ENCODE results near the gene VPS45. TPM values are rescaled to one million over a fixed set of nuclear protein-coding genes. Genes with fewer than 3 reads are reported as not detected.

Gene VPS45
- total and polyA plus RNA-seq, 4 donors, result 7.7 to 24.2 (median 14.1) TPM

GRCh38 chr1:150060260-150060659 lies 7.3 kb upstream of the VPS45 start:
- no peak overlapping the region for H3K4me3 ChIP-seq (ENCODE audit: low read depth in 1 of 3, low read length in 3 of 3)
- no peak for DNase-seq (ENCODE audit: low spot score)
- H3K9ac ChIP-seq (ENCODE audit: low read depth in 1 of 2, low read length in 2 of 2), result no peak overlapping the region
- H3K27me3 ChIP-seq (ENCODE audit: control insufficient read depth in 4 of 4, insufficient read depth in 4 of 4, low read length in 3 of 4), result no peaks in the 10 kb centered on the region
- H3K36me3 ChIP-seq (ENCODE audit: control insufficient read depth in 4 of 4, insufficient read depth in 3 of 4, low read depth in 1 of 4, low read length in 3 of 4), result no peaks in the 10 kb centered on the region
- 73% methylated on average over 4 of the region's 4 CpGs for WGBS
- no peaks in the 10 kb centered on the region for H3K4me1 ChIP-seq (ENCODE audit: control insufficient read depth in 4 of 4, insufficient read depth in 4 of 4, low read length in 3 of 4)
- H3K9me3 ChIP-seq (ENCODE audit: control insufficient read depth in 4 of 4, low read length in 3 of 4), result no peaks in the 10 kb centered on the region
- H3K27ac ChIP-seq (ENCODE audit: low read depth in 1 of 2, low read length in 2 of 2), result no peak overlapping the region
- TF ChIP-seq SP1 (IDR thresholded peaks at IDR 0.05) (no peak), RXRA (IDR thresholded peaks at IDR 0.05) (no peak), TAF1 (conservative IDR thresholded peaks at IDR 0.05) (no peak), HNF4A (conservative IDR thresholded peaks at IDR 0.05) (no peak)

GRCh38 chr1:150061632-150062101 lies 5.9 kb upstream of the VPS45 start:
- peaks cover 0 to 3% (median 1%) of the 10 kb centered on the region in 4 donors for H3K4me1 ChIP-seq (ENCODE audit: control insufficient read depth in 4 of 4, insufficient read depth in 4 of 4, low read length in 3 of 4)
- no peaks in the 10 kb centered on the region for H3K9me3 ChIP-seq (ENCODE audit: control insufficient read depth in 4 of 4, low read length in 3 of 4)
- H3K27me3 ChIP-seq (ENCODE audit: control insufficient read depth in 4 of 4, insufficient read depth in 4 of 4, low read length in 3 of 4), result no peaks in the 10 kb centered on the region
- H3K27ac ChIP-seq (ENCODE audit: low read depth in 1 of 2, low read length in 2 of 2), result no peak overlapping the region
- H3K36me3 ChIP-seq (ENCODE audit: control insufficient read depth in 4 of 4, insufficient read depth in 3 of 4, low read depth in 1 of 4, low read length in 3 of 4), result no peaks in the 10 kb centered on the region
- no peak for TF ChIP-seq RAD21 (IDR thresholded peaks at IDR 0.05)
- no peak for TF ChIP-seq HNF4A (conservative IDR thresholded peaks at IDR 0.05)
- TF ChIP-seq, protein P1, sequence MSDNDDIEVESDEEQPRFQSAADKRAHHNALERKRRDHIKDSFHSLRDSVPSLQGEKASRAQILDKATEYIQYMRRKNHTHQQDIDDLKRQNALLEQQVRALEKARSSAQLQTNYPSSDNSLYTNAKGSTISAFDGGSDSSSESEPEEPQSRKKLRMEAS (IDR thresholded peaks at IDR 0.05), result no peak
- TF ChIP-seq JUND (IDR thresholded peaks at IDR 0.05), result no peak
- no peak for TF ChIP-seq EGR1 (IDR thresholded peaks at IDR 0.05; ENCODE audit: low read depth in 2 of 2)
- no peak for TF ChIP-seq CTCF (IDR thresholded peaks at IDR 0.05; ENCODE audit: low read depth, low read length, missing input control)
- TF ChIP-seq FOXA1 (IDR thresholded peaks at IDR 0.05), result no peak
- TF ChIP-seq YY1 (IDR thresholded peaks at IDR 0.05), result no peak
- no peak overlapping the region for H3K4me3 ChIP-seq (ENCODE audit: low read depth in 1 of 3, low read length in 3 of 3)
- no peak overlapping the region for H3K9ac ChIP-seq (ENCODE audit: low read depth in 1 of 2, low read length in 2 of 2)
- WGBS, result 71% methylated on average over 3 of the region's 3 CpGs
- no peak for DNase-seq (ENCODE audit: low spot score)

GRCh38 chr1:150062113-150062512 lies 5.5 kb upstream of the VPS45 start:
- no peak overlapping the region for H3K27ac ChIP-seq (ENCODE audit: low read depth in 1 of 2, low read length in 2 of 2)
- no peaks in the 10 kb centered on the region for H3K27me3 ChIP-seq (ENCODE audit: control insufficient read depth in 4 of 4, insufficient read depth in 4 of 4, low read length in 3 of 4)
- H3K4me3 ChIP-seq (ENCODE audit: low read depth in 1 of 3, low read length in 3 of 3), result no peak overlapping the region
- no peak overlapping the region for H3K9ac ChIP-seq (ENCODE audit: low read depth in 1 of 2, low read length in 2 of 2)
- H3K4me1 ChIP-seq (ENCODE audit: control insufficient read depth in 4 of 4, insufficient read depth in 4 of 4, low read length in 3 of 4), result peaks cover 0 to 4% (median 2%) of the 10 kb centered on the region in 4 donors
- TF ChIP-seq, protein P2, sequence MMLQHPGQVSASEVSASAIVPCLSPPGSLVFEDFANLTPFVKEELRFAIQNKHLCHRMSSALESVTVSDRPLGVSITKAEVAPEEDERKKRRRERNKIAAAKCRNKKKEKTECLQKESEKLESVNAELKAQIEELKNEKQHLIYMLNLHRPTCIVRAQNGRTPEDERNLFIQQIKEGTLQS (IDR thresholded peaks at IDR 0.05), result no peak
- no peak for TF ChIP-seq REST (IDR thresholded peaks at IDR 0.05)
- TF ChIP-seq HNF4A (conservative IDR thresholded peaks at IDR 0.05), result no peak
- TF ChIP-seq CTCF (IDR thresholded peaks at IDR 0.05; ENCODE audit: low read depth, low read length, missing input control), result no peak
- TF ChIP-seq, protein P1 (IDR thresholded peaks at IDR 0.05), result no peak
- no peak for TF ChIP-seq HNF4G (IDR thresholded peaks at IDR 0.05)
- TF ChIP-seq YY1 (IDR thresholded peaks at IDR 0.05), result no peak
- TF ChIP-seq FOXA2 (IDR thresholded peaks at IDR 0.05), result no peak
- no peak for TF ChIP-seq ZBTB33 (IDR thresholded peaks at IDR 0.05)
- no peak for TF ChIP-seq SP1 (IDR thresholded peaks at IDR 0.05)
- TF ChIP-seq FOXA1 (IDR thresholded peaks at IDR 0.05), result no peak
- no peak for TF ChIP-seq EGR1 (IDR thresholded peaks at IDR 0.05; ENCODE audit: low read depth in 2 of 2)
- H3K9me3 ChIP-seq (ENCODE audit: control insufficient read depth in 4 of 4, low read length in 3 of 4), result no peaks in the 10 kb centered on the region
- DNase-seq (ENCODE audit: low spot score), result no peak
- no peaks in the 10 kb centered on the region for H3K36me3 ChIP-seq (ENCODE audit: control insufficient read depth in 4 of 4, insufficient read depth in 3 of 4, low read depth in 1 of 4, low read length in 3 of 4)
- WGBS, result 89% methylated on average over 4 of the region's 4 CpGs
